NB4 (cell line): Measurements from ENCODE around the gene CCNB1.

Experiments used
- CTCF ChIP-seq: IDR thresholded peaks from one replicate; pipeline ENCODE4 v1.5.1; 2012; ENCODE audit warnings: low read depth, low read length
- MAX ChIP-seq: IDR thresholded peaks from 2 replicates; pipeline ENCODE4 v1.6.1; 2011; ENCODE audit warnings: low read depth, low read length
- MYC ChIP-seq: IDR thresholded peaks from 2 replicates; pipeline ENCODE4 v1.6.1; 2011; ENCODE audit warnings: low read depth, low read length
- POLR2A ChIP-seq: IDR thresholded peaks from 2 replicates; pipeline ENCODE4 v1.6.1; 2011; ENCODE audit warnings: mild to moderate bottlenecking; ENCODE audit not compliant: insufficient read length; ENCODE audit errors: extremely low read depth

- no peak for TF ChIP-seq CTCF
- TF ChIP-seq MAX, result no peak
- no peak for TF ChIP-seq POLR2A
- TF ChIP-seq MYC, result no peak
These were observed 3.5 kb downstream of the CCNB1 start for GRCh38 chr5:69170495-69170894.
